ENCODE measurements around the gene CSRP2.

Gene CSRP2

DNA sequence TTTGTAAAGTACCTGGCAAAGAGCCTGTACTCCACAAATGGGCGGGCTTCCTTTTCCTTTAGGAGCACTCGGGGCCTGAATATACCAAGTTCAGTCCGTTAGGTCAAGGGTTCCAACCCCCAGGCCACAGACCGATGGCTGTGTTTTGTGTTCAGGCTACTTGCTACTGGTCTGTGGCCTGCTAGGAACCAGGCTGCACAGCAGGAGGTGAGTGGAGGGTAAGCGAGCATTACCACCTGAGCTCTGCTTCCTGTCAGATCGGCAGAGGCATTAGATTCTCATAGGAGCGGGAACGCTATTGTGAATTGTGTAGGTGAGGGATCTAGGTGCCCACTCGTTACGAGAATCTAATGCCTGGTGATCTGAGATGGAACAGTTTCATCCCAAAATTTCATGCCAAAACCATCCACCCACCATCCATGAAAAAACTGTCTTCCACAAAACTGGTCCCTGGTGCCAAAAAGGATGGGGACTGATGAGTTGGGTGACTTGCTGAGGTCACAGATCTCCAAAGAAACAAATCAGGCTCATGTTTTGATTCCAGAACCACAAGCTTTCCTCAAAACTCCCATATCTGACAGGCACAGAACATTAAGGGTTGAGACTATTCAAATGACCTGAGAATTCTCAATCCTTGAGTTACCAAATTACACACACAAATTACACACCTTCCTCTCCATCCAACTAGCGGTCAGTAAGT is 4.2 kb downstream of the CSRP2 start:
- TF ChIP-seq, protein P1, sequence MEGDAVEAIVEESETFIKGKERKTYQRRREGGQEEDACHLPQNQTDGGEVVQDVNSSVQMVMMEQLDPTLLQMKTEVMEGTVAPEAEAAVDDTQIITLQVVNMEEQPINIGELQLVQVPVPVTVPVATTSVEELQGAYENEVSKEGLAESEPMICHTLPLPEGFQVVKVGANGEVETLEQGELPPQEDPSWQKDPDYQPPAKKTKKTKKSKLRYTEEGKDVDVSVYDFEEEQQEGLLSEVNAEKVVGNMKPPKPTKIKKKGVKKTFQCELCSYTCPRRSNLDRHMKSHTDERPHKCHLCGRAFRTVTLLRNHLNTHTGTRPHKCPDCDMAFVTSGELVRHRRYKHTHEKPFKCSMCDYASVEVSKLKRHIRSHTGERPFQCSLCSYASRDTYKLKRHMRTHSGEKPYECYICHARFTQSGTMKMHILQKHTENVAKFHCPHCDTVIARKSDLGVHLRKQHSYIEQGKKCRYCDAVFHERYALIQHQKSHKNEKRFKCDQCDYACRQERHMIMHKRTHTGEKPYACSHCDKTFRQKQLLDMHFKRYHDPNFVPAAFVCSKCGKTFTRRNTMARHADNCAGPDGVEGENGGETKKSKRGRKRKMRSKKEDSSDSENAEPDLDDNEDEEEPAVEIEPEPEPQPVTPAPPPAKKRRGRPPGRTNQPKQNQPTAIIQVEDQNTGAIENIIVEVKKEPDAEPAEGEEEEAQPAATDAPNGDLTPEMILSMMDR (IDR thresholded peaks at IDR 0.05; ENCODE audit: low read depth, low read length), result no peak
- TF ChIP-seq EZH2phosphoT487 (IDR thresholded peaks at IDR 0.05; ENCODE audit: low read depth), result no peak
- no peaks in the 10 kb centered on the region for H3K27me3 ChIP-seq (ENCODE audit: low read depth, low read length)

DNA sequence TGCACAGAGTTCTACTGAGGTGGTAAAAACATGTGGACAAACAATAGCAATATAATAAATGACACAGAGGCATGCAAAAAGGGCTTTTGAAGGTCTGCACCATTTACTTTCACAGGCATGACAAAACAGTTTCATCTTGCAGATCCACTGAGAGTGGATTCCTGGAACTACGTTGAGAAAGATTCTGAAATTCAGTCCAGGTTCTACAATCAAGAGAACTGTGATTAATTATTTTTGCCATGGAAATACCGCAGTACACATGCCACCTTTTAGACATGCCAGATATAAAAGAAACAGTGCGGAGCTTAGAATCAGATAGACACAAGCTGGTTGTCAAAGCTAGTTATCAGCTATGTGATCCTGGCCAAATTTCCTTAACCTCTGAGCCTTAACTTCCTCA is 4.8 kb downstream of the CSRP2 start:
- Histone ChIP-seq H3K4me1 (ENCODE audit: low read length) (peaks cover 3% of the 10 kb centered on the region), H3K9me3 (ENCODE audit: insufficient read depth, low read length) (no peaks in the 10 kb centered on the region), H3K27me3 (ENCODE audit: low read depth, low read length) (no peaks in the 10 kb centered on the region), H3K79me2 (ENCODE audit: low read length) (no peaks in the 10 kb centered on the region), H3K4me2 (ENCODE audit: low read length) (no peak overlapping the region), H4K20me1 (ENCODE audit: insufficient read depth, low read length) (no peaks in the 10 kb centered on the region), H3K9ac (ENCODE audit: low read length) (no peak overlapping the region), H2AFZ (ENCODE audit: low read depth, low read length) (no peak overlapping the region), H3K36me3 (replicated peaks; ENCODE audit: low read depth, low read length) (no peaks in the 10 kb centered on the region), H3K27ac (ENCODE audit: low read length) (no peak overlapping the region), H3K4me3 (ENCODE audit: low read length) (no peak overlapping the region)
- TF ChIP-seq, protein P1 (IDR thresholded peaks at IDR 0.05; ENCODE audit: low read depth, low read length), result no peak
- TF ChIP-seq EZH2phosphoT487 (IDR thresholded peaks at IDR 0.05; ENCODE audit: low read depth), result no peak

More for the DNA sequence above, 4.2 kb downstream of the CSRP2 start:
- Histone ChIP-seq H3K79me2 (ENCODE audit: low read length) (no peaks in the 10 kb centered on the region), H3K27ac (ENCODE audit: low read length) (no peak overlapping the region), H4K20me1 (ENCODE audit: insufficient read depth, low read length) (no peaks in the 10 kb centered on the region), H3K9me3 (ENCODE audit: insufficient read depth, low read length) (no peaks in the 10 kb centered on the region), H3K4me1 (ENCODE audit: low read length) (peaks cover 6% of the 10 kb centered on the region), H3K9ac (ENCODE audit: low read length) (no peak overlapping the region), H3K4me2 (ENCODE audit: low read length) (no peak overlapping the region), H2AFZ (ENCODE audit: low read depth, low read length) (no peak overlapping the region), H3K36me3 (replicated peaks; ENCODE audit: low read depth, low read length) (no peaks in the 10 kb centered on the region), H3K4me3 (ENCODE audit: low read length) (no peak overlapping the region)

DNA sequence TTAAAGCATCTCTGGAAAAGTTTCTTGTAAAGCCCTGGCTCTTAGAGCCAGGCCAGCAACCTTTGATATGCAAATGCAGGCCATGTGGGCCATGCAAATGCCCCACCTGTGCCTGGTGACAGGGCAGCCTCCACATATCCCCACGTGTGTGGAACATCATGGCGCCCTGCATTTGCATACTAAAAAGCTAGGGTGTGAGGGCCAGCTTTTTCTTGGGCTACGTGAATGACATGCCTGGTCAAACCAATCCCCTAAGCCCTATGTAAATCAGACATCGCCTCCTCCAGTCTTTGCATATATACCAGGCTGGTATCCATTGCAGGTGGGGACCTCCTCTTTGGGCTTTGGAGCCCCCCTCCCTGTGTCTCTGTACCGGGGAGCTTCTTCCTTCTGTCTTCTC is 6.4 kb downstream of the CSRP2 start:
- H3K36me3 ChIP-seq (replicated peaks; ENCODE audit: low read depth, low read length), result no peaks in the 10 kb centered on the region
- H3K79me2 ChIP-seq (ENCODE audit: low read length), result no peaks in the 10 kb centered on the region
- no peak overlapping the region for H3K9ac ChIP-seq (ENCODE audit: low read length)
- TF ChIP-seq EZH2phosphoT487 (IDR thresholded peaks at IDR 0.05; ENCODE audit: low read depth), result no peak
- TF ChIP-seq, protein P1 (IDR thresholded peaks at IDR 0.05; ENCODE audit: low read depth, low read length), result no peak
- H3K4me3 ChIP-seq (ENCODE audit: low read length), result no peak overlapping the region
- no peaks in the 10 kb centered on the region for H3K9me3 ChIP-seq (ENCODE audit: insufficient read depth, low read length)
- no peaks in the 10 kb centered on the region for H3K27me3 ChIP-seq (ENCODE audit: low read depth, low read length)
- H3K4me1 ChIP-seq (ENCODE audit: low read length), result no peaks in the 10 kb centered on the region
- no peak overlapping the region for H3K4me2 ChIP-seq (ENCODE audit: low read length)
- no peaks in the 10 kb centered on the region for H4K20me1 ChIP-seq (ENCODE audit: insufficient read depth, low read length)
- no peak overlapping the region for H3K27ac ChIP-seq (ENCODE audit: low read length)
- no peak overlapping the region for H2AFZ ChIP-seq (ENCODE audit: low read depth, low read length)

DNA sequence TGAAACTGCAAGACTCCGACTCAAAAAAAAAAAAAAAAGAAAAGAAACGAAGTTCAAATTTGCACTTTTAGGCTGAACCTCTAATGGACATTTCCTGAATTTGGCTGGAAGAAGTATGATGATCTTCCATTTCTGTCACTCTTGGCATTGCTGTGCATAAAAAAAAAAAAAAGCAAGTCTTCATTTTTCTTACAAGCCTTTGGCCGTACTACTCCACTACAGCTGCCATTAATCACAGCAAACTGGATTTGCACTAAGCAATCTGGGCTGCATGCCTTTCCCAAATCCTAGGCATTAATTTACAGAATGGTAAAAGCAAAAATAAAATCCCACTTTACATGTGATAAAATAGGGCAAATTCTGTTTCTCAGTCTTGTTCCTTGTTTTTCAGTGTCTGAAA is 7.1 kb downstream of the CSRP2 start:
- no peaks in the 10 kb centered on the region for H3K9me3 ChIP-seq (ENCODE audit: insufficient read depth, low read length)
- H2AFZ ChIP-seq (ENCODE audit: low read depth, low read length), result no peak overlapping the region
- TF ChIP-seq EZH2phosphoT487 (IDR thresholded peaks at IDR 0.05; ENCODE audit: low read depth), result no peak
- TF ChIP-seq, protein P1 (IDR thresholded peaks at IDR 0.05; ENCODE audit: low read depth, low read length), result no peak
- H3K4me1 ChIP-seq (ENCODE audit: low read length), result no peaks in the 10 kb centered on the region
- no peaks in the 10 kb centered on the region for H3K36me3 ChIP-seq (replicated peaks; ENCODE audit: low read depth, low read length)
- H3K27ac ChIP-seq (ENCODE audit: low read length), result no peak overlapping the region
- no peaks in the 10 kb centered on the region for H4K20me1 ChIP-seq (ENCODE audit: insufficient read depth, low read length)
- no peak overlapping the region for H3K9ac ChIP-seq (ENCODE audit: low read length)
- no peaks in the 10 kb centered on the region for H3K79me2 ChIP-seq (ENCODE audit: low read length)
- H3K4me3 ChIP-seq (ENCODE audit: low read length), result no peak overlapping the region
- no peak overlapping the region for H3K4me2 ChIP-seq (ENCODE audit: low read length)
- no peaks in the 10 kb centered on the region for H3K27me3 ChIP-seq (ENCODE audit: low read depth, low read length)
